HepG2 (cell line): ENCODE data around the gene BBS9. TPM values are rescaled to one million over a fixed set of nuclear protein-coding genes. Genes with fewer than 3 reads are reported as not detected.

Experiments
- KDM4B ChIP-seq: sonication (generic); formaldehyde crosslinking; IDR thresholded peaks from 2 replicates; pipeline ENCODE4 v1.4.0; 2020; ENCODE audit warnings: missing genetic modification reagents
- PAXIP1 ChIP-seq: sonication (generic); formaldehyde crosslinking; conservative IDR thresholded peaks from 2 replicates; pipeline ENCODE4 v1.4.0; 2020; ENCODE audit warnings: mild to moderate bottlenecking, missing genetic modification reagents, moderate library complexity
- ZFX ChIP-seq: sonication (generic); formaldehyde crosslinking; IDR thresholded peaks from 2 replicates; pipeline ENCODE4 v1.4.0; 2020; ENCODE audit warnings: mild to moderate bottlenecking, low read depth, missing genetic modification reagents, moderate library complexity
- ZNF318 ChIP-seq: sonication (generic); formaldehyde crosslinking; IDR thresholded peaks from 2 replicates; pipeline ENCODE4 v1.4.0; 2020; ENCODE audit warnings: mild to moderate bottlenecking, missing genetic modification reagents
- ZNF331 ChIP-seq: sonication (generic); formaldehyde crosslinking; IDR thresholded peaks from 2 replicates; pipeline ENCODE4 v1.4.0; 2020; ENCODE audit warnings: missing genetic modification reagents
- ZNF616 ChIP-seq: sonication (generic); formaldehyde crosslinking; IDR thresholded peaks from 2 replicates; pipeline ENCODE4 v1.5.0; 2020; ENCODE audit warnings: low read depth, mild to moderate bottlenecking, missing genetic modification reagents
- polyA plus RNA-seq, 8 experiments: library from polyadenylated mRNA; depleted of rRNA in 3 of 8; stranded (reverse) in 7 of 8; unstranded in 1 of 8; fragments of >200 nt; fragmentation: Illumina TruSeq in 4 of 8; extraction: Trizol in 4 of 8; gene quantifications; 2 replicates each; pipeline versions ENCODE4 v1.2.1 to v1.2.3, GENCODE V29; 2011 to 2016; ENCODE audit warnings: low read depth in 4 of 8, missing spikeins in 1 of 8, mixed read lengths in 1 of 8; ENCODE audit not compliant: insufficient read depth in 1 of 8
- total RNA-seq, 5 experiments: library from RNA; depleted of rRNA; stranded (reverse); fragments of >200 nt; fragmentation: Illumina TruSeq; extraction: Trizol; gene quantifications; 2 replicates each; pipeline ENCODE4 v1.2.3, GENCODE V29; 2016; ENCODE audit warnings: low read depth in 1 of 5

Gene BBS9
- total and polyA plus RNA-seq, 2 of the 13 experiments (the other 11 are each of a cell fraction or from before 2014, with no cell fraction given), result 5.1 to 7.8 TPM

GRCh38 chr7:33500703-33501701 is 371.6 kb downstream of the BBS9 start (continued):
- TF ChIP-seq PAXIP1 (no peak), ZNF318 (CRISPR knock-in tag) (no peak), KDM4B (CRISPR knock-in tag) (no peak), ZNF331 (CRISPR knock-in tag) (no peak), ZNF616 (no peak), ZFX (CRISPR knock-in tag) (no peak)
